Right renal pelvis (tissue), 4 donors: ENCODE data around the gene CMTM1. TPM values are rescaled to one million over a fixed set of nuclear protein-coding genes. Genes with fewer than 3 reads are reported as not detected.
A peak's percentile ranks its signal among the peaks of the same experiment; 100 is the strongest.
"Not testable (repeated sequence)": the region's sequence is repeated elsewhere in the genome, so short reads cannot be mapped to it uniquely, and the experiment has no call there.

Source experiments
- DNase-seq, 4 donors: peaks; one replicate each; pipeline ENCODE4 v3.0.0-alpha.2; 2013; ENCODE audit warnings: low read depth in 4 of 4, low spot score in 3 of 4, missing footprints in 1 of 4
- polyA plus RNA-seq, 4 donors: library from polyadenylated mRNA; unstranded; fragments of 120-200 nt; gene quantifications; one replicate each; pipeline ENCODE4 v1.2.1, GENCODE V29; 2013; ENCODE audit not compliant: insufficient read length in 4 of 4

CMTM1 gene
- polyA plus RNA-seq, 4 donors = 5.5 to 7.6 (median 6.0) TPM

DNA sequence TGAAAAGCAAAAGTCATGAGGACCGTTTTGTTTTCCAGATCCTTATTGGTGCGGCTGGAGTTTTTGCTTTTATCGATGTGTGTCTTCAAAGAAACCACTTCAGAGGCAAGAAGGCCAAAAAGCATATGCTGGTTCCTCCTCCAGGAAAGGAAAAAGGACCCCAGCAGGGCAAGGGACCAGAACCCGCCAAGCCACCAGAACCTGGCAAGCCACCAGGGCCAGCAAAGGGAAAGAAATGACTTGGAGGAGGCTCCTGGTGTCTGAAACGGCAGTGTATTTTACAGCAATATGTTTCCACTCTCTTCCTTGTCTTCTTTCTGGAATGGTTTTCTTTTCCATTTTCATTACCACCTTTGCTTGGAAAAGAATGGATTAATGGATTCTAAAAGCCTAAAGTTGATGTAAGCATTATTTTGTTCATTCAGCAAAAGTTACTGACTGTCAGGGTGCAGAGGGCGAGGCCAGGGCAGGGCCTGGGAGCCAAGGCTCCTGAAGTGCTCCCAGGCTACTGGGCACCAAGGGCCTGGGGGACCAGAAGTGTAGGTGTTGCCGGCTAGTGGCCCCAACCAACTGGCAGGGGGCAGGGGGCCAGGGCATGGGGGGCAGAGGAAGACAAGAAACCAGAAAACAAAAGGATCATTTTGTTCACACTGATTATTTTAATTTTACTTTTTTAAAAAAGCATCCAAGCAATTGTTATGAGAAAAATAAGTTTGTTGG lies 21.8 kb downstream of the CMTM1 start:
- DNase-seq = no peak

DNA sequence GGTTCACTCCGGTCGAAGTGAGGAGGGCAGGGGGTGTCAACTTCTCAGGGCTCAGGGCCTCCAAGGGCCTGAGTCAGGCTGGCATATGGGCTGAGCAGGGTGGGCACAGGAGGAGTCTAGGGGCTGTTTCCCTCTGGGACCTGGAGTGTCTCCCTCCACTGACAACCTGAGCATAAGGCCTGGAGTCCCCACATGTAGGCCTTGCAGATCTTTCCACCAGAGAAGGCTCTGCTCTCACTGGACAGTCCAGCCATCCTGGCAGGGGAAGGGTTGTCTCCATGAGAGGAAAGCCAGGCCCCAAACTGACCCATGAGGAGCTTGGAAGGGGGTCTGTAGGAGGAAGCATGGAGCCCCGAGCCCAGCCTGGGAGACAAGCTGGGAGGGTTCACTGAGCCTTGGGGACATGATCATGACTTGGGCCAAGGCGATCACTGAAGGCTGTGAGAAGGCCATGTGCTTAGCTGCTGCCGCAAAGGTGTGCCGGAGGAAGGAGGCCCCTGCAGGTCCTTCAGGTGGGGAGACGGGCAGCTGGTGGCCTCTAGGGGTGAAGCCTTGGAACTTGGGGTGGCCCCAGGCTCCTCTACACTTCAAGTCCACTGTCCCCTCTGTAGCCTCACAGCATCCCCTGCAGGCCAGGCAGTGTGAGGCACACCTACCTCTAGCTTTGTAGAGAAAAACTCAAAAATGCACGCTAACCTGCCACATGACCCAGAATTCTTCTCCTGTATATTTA lies 22.9 kb downstream of the CMTM1 start:
- no peak for DNase-seq

DNA sequence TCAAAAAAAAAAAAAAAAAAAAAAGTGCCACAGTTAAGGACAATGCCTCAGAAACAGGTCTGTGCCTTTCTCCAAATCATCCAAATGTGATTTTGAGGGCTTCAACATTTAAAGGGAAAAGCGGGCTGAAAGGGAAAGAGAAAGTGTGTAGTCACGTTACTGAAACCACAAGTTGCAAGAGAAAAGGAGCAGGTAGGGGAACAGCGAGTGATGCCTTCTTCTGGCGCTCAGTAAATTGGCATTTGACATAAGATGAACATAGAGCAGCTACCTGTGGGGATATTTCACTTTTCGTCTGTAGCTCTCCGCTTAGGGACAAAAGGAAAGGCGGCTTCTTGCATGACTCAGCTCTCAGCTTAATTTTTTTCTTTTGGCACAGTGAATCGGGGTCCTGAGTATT lies 24.1 kb downstream of the CMTM1 start:
- no peak for DNase-seq

DNA sequence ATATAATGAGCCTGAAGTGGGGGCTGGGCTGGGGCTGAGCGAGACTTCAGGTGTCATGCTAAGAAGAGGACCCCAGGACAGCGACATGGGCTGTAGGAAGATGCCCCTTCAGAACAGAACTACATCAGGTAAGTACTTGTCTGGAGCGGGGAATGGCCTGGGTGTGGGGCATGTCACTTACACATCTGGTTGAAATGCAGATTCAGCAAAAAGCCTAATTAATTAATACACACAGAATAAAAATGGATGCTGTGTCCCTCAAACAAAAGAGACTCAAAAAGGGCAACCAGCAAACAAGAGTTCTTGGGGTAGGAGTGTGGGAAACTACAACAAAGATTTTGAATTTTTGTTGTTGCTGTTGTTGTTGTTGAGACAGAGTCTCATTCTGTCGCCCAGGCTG lies 24.8 kb downstream of the CMTM1 start:
- DNase-seq = no peak

DNA sequence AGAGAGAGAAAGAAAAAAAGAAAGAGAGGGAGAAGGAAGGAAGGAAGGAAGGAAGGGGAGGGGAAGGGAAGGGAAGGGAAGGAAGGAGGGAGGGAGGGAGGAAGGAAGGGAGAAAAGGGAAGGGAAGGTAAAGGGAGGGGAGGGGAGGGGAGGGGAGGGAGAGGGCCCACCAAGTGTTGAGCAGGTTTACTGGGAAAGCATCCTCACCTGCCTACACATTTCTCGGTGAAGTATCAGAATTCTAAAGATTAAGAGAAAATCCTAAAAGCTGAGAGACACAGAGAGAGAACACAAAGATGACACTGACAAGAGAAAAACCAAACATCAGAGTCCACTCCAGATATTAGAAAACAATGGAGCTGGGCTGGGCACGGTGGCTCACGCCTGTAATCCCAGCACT lies 26.0 kb downstream of the CMTM1 start:
- no peak for DNase-seq

DNA sequence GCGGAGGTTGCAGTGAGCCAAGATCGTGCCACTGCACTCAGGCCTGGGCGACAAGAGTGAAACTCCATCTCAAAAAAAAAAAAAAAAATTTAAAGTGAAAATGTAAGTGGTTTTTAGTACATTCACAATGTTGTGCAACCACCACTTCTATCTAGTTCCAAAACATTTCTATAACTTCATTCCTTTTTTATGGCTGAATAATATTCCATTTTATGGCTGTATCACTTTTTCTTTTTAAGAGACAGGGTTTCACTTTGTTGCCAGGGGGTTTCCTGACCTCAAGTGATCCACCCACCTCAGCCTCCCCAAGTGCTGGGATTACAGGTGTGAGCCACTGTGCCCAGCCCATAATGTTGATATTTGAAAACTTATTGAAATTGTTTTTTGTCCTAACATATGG lies 26.6 kb downstream of the CMTM1 start:
- no peak for DNase-seq

DNA sequence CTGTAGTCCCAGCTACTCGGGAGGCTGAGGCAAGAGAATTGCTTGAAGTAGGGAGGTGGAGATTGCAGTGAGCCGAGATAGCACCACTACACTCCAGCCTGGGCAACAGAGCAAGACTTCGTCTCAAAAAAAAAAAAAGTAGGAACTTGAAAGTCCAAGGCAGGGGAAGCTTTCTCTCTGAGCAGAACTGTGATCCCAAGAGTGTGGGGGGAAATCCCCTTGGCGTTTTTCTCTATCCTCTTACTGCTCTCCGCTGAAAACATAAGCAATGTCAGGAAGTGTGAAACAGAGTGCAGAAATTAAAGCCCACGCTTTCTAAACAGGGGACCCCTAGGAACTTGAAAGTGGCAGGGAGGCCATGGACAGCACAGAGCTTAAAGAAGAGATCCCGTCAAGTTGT lies 28.5 kb downstream of the CMTM1 start:
- no peak for DNase-seq

DNA sequence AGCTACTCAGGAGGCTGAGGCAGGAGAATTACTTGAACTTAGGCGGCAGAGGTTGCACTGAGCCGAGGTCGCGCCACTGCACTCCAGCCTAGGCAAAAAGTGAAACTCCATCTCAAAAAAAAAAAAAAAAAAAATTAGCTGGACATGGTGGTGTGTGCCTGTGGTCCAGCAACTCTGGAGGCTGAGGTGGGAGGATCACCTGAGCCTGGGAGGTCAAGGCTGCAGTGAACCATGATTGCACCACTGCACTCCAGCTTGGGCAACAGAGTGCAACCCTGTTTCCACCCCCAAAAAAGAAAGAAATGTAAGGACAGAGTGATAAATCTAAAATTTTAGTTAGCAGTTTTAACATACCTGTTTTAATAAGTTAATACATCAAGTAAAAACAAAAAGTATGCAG lies 30.3 kb downstream of the CMTM1 start:
- not testable (repeated sequence) for DNase-seq

DNA sequence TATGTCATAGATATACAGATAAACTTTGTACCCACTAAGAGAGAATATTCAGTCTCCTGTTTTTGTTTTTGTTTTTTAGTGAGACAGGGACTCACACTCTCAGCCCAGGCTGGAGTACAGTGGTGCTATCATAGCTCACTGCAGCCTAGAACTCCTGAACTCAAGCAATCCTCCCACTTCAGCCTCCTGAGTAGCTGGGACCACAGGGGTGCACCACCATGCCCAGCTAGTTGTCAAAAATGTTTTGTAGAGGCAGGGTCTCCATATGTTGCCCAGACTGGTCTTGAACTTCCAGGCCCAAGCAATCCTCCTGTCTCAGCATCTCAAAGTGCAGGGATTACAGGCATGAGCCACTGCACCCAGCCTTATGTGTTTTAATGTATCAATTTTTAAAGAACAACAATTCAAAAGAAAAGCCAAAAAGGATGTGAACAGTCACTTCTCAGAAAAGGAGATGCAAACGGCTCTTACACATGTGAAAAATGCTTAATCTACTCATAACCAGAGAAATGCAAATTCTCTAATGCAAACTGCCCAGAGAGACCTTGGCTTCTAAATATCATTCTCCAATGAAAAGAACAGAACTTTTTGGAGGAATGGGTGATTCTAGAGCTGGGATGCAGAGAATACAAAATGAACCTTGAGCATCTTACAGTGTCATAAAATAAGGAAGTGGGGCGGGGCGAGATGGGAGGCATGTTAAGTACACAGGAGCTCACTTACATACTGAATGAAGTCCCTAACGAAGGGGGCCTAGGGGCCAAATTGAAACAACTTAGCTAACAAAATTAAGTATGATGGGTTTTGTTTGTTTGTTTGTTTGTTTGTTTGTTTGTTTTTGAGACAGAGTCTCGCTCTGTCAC lies 31.0 kb downstream of the CMTM1 start:
- no peak for DNase-seq

DNA sequence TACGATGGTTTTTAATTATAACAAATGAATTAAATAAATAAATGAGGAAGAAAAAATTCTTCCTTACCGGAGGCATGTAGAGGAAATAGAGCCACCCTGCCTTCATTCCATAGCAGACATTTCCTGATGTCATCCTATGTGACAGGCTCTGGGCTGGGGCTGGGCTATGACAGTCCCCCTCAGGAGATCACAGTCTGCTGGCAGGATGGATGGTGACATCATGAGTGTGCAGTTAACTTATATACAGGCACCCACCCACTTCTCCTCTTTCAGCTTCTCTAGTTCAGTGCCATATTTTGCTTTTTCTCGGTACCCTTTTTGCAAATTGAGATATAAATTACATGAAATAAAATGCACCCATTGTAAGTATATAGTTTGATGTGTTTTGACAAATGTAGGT lies 31.9 kb downstream of the CMTM1 start:
- DNase-seq = no peak

DNA sequence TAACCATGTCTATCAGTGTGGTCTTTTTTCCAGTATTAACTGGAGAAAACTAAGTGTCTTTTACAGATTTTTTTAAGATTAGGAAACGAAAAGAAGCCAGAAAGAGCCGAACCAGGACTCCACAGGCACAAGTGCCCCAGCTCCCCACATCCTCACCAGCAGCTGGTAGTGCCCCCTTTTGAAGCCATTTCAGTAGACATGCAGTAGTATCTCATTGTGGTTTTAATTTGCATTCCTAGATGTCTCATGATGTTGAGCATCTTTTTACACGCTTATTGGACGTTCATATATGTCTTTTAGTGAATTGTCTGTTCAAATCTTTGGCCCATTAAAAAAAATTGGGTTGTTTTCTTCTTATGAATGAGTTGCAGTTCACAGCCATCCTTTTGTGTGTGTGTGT lies 33.5 kb downstream of the CMTM1 start:
- no peak for DNase-seq

DNA sequence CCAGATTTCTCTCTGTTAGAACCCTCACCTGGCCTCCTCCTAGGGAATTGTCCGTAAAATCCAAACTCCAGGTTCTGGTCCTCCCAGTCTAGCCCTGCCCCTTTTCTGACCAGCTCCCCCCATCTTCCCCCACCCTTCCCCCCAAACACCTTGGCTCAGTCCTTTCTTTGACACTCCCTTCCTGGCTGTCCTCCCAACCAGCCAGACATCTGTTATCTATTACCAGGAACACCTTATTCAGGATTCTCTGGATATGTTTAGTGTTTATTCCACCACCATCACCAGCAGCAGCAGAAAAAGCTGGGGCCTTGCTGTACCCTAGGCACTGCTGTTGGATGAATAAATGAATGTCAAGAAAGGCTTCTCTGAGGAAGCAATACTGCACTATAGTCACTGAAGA lies 34.2 kb downstream of the CMTM1 start:
- no peak for DNase-seq

DNA sequence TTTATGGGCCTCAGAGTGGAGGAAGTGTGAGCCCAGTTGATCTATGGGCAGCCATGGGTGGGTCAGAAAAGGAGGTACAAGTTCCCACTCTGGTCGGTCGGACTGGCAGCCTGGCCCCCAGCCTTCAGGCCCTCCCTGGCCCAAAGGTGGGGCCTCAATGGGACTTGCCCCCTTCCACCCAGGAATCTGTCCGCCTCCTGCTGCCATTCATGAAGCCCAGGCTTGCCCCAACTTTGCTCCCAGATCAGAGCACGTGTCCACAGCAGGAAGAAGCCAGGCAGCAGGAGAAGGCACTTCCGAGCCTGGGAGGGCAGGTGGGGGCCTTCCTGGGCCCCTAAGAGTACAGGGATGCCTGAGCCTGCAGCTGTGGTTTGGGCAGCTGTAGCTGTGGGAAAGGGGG lies 35.2 kb downstream of the CMTM1 start:
- no peak for DNase-seq

DNA sequence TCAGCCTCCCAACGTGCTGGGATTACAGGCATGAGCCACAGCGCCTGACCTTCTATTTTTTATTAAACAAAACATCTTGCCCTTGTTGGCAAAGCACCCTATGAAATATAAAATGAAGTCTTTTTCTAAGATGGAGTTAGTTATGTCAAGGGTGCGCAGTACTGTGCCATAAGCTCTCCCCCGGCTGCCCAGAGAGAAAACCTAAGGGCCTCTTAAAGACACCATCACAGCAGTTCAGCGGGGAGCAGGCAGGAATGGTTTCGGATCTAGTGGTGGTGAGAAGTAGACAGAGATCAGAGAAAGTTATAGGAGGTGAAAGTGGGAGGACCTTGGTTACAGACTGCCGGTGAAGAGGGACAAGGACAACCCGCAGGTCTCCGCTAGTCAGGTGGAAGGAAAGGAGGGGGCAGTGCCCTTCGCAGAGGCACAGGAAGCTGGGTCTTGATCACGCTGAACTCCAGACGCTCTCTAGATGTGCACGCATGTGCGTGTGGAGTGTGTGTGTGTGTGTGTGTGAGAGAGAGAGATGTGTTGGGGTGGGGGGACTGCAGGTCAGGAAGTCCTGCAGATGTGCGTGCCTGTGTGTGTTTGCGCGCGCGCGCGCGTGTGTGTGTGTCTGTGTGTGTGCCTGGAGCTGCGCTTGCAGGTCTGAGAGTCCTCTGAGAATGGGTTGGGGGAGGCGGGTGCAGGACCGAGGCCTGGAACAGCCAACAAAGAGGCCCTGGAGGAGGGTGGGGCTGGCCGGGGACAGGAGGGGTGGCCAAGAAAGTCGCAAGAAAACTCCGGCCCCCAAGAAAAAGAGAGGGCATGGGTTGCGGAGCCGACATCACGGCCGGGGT lies 37.5 kb downstream of the CMTM1 start:
- DNase-seq = peak in 3 of 4 donors; percentile 50 to 60 (median 57)

DNA sequence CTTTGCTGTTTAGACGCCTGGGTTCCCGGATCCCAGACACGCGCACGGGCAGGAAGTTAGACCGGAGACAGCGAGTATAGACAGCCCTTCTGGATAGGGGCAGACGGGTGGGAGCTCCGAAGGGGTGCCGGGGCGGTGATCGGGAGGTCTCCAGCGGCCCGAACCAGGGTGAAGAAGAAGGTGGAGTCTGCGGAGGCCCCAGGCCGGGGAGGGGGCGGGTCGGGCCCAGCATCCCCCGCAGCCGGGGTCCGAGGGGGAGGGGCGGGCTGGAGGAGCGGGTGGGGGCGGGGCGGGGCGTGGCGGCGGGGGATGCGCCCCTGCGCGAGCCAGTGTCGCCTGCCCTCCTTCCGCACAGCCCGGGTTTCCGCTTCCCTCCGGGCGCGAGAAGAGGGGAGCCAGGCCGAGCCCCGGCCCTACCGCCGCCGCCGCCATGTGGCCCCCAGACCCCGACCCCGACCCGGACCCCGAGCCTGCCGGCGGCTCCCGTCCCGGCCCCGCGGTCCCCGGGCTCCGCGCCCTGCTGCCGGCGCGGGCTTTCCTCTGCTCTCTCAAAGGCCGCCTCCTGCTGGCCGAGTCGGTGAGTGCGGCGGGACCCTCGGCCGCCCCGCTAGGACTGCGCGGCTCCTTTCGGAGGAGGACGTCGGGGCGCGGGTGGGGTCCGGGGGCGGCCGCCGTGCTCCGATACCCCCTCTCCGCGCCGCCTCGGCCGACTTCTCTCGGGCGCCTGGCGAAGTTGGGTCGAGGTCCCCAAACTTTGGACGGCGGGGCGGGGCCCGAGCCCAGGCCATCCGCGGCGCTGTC lies 38.3 kb downstream of the CMTM1 start, which contains the start of gene CMTM3:
Gene CMTM3 (plus strand): TSS at position 329 of the 801 bp plus-strand sequence. CDS start 102 bp downstream, at position 431.
- peak in 3 of 4 donors; percentile 53 to 69 (median 54) for DNase-seq

DNA sequence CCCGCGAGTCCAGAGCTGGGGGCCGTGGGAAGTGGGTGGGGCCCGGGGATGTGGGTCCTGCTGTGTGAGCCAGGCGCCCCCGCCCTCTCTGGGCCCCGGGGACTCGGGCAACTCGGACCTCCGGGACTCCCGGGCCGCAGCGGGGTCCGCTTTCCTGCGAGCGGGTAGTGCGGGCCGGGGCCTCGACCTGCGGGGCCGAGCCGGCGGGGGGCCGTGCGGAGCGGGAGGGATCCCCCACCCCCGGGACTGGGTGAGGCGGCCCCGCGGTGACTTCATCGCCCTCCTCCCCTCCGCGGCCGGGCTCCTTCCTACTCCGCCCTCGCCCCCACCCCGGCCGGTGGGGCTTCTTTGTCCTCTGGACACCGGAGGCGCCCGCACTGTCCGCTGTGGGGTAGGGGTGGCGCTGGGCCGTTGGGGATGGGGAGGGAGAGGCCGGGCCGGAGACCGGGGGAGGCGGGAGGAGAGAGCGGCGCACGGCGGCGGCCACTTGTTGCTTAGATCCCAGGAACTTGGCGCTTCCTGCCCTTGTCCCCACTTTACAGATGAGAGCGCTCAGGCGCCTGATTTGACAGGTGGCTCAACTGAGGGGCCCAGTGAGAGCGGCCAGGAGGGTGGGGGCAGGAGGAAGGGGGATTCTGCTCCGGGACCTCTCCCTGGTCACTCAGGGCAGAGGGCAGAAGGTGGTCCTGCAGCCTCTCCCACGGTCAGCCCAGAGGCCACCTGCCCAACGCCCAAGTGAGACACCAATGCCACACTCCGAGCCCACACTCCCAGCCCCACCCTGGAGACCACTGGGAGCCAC lies 39.1 kb downstream of the CMTM1 start:
- peak in 2 of 4 donors; percentile 28 to 34 for DNase-seq

DNA sequence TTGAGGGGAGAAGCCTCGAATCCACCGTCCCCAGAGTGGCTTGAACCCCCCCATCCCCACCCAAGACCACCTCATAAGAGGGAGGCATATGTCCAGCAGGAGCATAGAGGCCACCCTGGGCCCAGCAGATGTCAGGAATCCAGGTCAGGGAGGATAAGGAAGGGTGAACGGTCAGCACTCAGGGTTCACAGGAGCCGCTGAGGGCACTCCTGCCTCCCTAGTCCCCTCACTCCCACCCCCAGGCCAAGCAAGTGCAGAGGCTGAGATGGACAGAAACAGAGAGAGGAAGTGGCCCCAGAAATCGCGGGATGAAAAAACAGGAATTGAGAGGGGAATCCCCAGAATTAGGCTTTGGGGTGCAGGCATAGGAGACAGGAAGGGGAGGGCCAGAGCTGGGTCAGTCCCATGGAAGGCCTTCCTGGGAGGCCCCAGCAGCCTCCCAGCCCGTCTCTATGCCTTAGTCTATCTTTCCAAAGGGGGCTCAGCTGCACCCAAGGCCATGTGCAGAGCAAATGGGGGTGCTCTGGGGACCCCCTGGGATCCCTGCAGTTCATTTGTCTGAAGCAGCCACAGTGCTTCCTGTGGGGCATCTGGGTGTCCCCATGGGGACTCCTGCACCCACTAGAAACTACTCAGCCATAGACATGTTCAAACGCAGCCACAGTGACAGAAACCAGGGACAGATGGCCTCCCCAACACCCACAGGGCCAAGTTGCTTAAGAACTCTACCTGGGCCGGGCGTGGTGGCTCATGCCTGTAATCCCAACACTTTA lies 39.9 kb downstream of the CMTM1 start:
- no peak for DNase-seq
